ENCODE data around the gene MRPL58. TPM values are rescaled to one million over a fixed set of nuclear protein-coding genes. Genes with fewer than 3 reads are reported as not detected.

MRPL58 gene
- total and polyA plus RNA-seq, 10 of the 15 experiments (the other 5 are each of a cell fraction or from before 2014, with no cell fraction given): 23.0 to 64.3 (median 51.9) TPM

DNA sequence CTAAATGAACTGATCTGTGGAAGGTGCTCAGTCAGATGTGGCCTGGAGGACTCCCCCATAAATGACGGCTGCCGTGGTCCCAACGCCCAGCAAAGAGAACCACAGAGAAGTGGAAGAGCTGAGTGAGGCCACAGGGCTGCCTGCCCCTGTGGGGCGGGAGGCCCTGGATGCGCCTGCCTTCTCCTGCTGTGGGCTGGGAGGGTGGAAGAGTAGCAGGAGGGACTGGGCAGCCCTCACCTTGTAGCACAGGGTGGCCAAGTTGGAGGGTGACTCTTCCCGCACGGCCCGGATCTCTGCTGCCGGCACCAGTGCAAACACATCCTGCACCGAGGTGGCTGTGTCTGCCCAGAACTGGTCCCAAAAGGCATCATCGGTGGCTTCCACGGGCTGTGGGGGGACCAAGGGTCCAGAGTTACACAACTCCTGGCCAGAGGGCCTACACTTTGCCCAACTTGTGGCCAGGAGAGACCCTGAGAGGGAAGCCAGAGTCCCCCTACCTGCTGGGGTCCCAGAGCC lies 48.2 kb upstream of the MRPL58 start:
- in situ Hi-C loops (cut with MboI): loop anchor here (5.0 kb wide), 1 partner anchor 238 kb away; no protein-coding TSS in a partner anchor
- ATAC-seq: no peak

More for the DNA sequence above, 48.2 kb upstream of the MRPL58 start:
- Histone ChIP-seq H3K27me3 (replicated peaks in 1 of 2; ENCODE audit: control insufficient read depth in 2 of 2, insufficient read depth in 2 of 2, low read length in 1 of 2) (no peaks in the 10 kb centered on the region), H3K4me1 (ENCODE audit: control insufficient read depth, insufficient read depth, low read length) (no peaks in the 10 kb centered on the region; the same call in 1 of the 2 replicates), H3K36me3 (ENCODE audit: control insufficient read depth in 2 of 2, insufficient read depth in 2 of 2, low read length in 1 of 2) (no peaks in the 10 kb centered on the region), H3K27ac (ENCODE audit: control insufficient read depth, insufficient read depth) (no peak overlapping the region), H3K4me2 (ENCODE audit: control insufficient read depth, insufficient read depth) (no peak overlapping the region), H2AFZ (ENCODE audit: control insufficient read depth, low read depth, low read length) (no peak overlapping the region), H3K4me3 (no peak overlapping the region), H3K79me2 (ENCODE audit: control insufficient read depth, insufficient read depth, low read length) (no peaks in the 10 kb centered on the region), H4K20me1 (ENCODE audit: control insufficient read depth, insufficient read depth) (no peaks in the 10 kb centered on the region), H3K9ac (ENCODE audit: control insufficient read depth, insufficient read depth, low read length) (no peak overlapping the region), H3K9me3 (replicated peaks; ENCODE audit: control insufficient read depth, insufficient read depth, low read length) (no peaks in the 10 kb centered on the region)
- ChIA-PET SMC1A (ENCODE audit: uncharacterized antibody, unreplicated experiment) (interaction anchor here (4.6 kb wide), 1 partner anchor 237 kb away, joined by 74 read pairs; no protein-coding TSS in a partner anchor), CTCF (interaction anchor here (0.6 to 13.8 kb wide), 6 partner anchors 10 to 305 kb away, joined by 3 to 274 read pairs (median 96); partner anchors contain the start of genes HID1, NUP85, OTOP2 and USH1G), RAD21 (ENCODE audit: unreplicated experiment) (interaction anchor here (1.0 to 4.5 kb wide), 2 partner anchors 42 to 150 kb away, joined by 5 to 39 read pairs; no protein-coding TSS in a partner anchor), POLR2A (no interaction called here)
- FAIRE-seq (no peak), DNase-seq (ENCODE audit: low read depth, low spot score) (no peak)
- intact Hi-C loops (cut with micrococcal nuclease; ENCODE audit: unreplicated experiment): loop anchor here (5.0 to 10.0 kb wide), 4 partner anchors 70 to 450 kb away; no protein-coding TSS in a partner anchor
- 73% methylated on average over 12 of the region's 12 CpGs for WGBS (ENCODE audit: insufficient coverage, insufficient replicate concordance, low lambda C conversion rate, missing lambda C conversion rate)
- TF ChIP-seq, protein P1, sequence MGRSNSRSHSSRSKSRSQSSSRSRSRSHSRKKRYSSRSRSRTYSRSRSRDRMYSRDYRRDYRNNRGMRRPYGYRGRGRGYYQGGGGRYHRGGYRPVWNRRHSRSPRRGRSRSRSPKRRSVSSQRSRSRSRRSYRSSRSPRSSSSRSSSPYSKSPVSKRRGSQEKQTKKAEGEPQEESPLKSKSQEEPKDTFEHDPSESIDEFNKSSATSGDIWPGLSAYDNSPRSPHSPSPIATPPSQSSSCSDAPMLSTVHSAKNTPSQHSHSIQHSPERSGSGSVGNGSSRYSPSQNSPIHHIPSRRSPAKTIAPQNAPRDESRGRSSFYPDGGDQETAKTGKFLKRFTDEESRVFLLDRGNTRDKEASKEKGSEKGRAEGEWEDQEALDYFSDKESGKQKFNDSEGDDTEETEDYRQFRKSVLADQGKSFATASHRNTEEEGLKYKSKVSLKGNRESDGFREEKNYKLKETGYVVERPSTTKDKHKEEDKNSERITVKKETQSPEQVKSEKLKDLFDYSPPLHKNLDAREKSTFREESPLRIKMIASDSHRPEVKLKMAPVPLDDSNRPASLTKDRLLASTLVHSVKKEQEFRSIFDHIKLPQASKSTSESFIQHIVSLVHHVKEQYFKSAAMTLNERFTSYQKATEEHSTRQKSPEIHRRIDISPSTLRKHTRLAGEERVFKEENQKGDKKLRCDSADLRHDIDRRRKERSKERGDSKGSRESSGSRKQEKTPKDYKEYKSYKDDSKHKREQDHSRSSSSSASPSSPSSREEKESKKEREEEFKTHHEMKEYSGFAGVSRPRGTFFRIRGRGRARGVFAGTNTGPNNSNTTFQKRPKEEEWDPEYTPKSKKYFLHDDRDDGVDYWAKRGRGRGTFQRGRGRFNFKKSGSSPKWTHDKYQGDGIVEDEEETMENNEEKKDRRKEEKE (IDR thresholded peaks at IDR 0.05): no peak
- no peak for TF ChIP-seq JUND (IDR thresholded peaks at IDR 0.05; ENCODE audit: low read depth, low read length)
- TF ChIP-seq, protein P2, sequence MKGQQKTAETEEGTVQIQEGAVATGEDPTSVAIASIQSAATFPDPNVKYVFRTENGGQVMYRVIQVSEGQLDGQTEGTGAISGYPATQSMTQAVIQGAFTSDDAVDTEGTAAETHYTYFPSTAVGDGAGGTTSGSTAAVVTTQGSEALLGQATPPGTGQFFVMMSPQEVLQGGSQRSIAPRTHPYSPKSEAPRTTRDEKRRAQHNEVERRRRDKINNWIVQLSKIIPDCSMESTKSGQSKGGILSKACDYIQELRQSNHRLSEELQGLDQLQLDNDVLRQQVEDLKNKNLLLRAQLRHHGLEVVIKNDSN (IDR thresholded peaks at IDR 0.05; ENCODE audit: borderline replicate concordance, extremely low read length, insufficient read depth, low read depth, low read length): no peak
- BruUV-seq (replicated peaks): no TSS peak

Measured in GM12878 (cell line).